A549 (cell line): ENCODE measurements around the gene LAT.

Source experiments
- ELK1 ChIP-seq: fragments of 150-350 bp; IDR thresholded peaks from 2 replicates; pipeline ENCODE4 v1.6.1; 2014; ENCODE audit warnings: low read depth, mild to moderate bottlenecking, low read length
- MAFK ChIP-seq: fragments of 450-650 bp; IDR thresholded peaks from 2 replicates; pipeline ENCODE4 v1.6.1; 2014; ENCODE audit not compliant: partially characterized antibody
- MAZ ChIP-seq: fragments of 150-350 bp; IDR thresholded peaks from 2 replicates; pipeline ENCODE4 v1.6.1; 2014; ENCODE audit warnings: antibody characterized with exemption, low read depth, low read length, borderline replicate concordance
- POLR2A ChIP-seq: IDR thresholded peaks from 2 replicates; pipeline ENCODE4 v1.6.1; 2012; ENCODE audit warnings: mild to moderate bottlenecking, low read length
- RFX5 ChIP-seq: fragments of 450-650 bp; IDR thresholded peaks from 2 replicates; pipeline ENCODE4 v1.7.1; 2014; ENCODE audit warnings: antibody characterized with exemption, mild to moderate bottlenecking, moderate library complexity
- TF ChIP-seq, protein P1 (sequence below): fragments of >200 bp; sonication (Bioruptor Twin); formaldehyde crosslinking; IDR thresholded peaks from 3 replicates; pipeline ENCODE4 v1.5.1; 2016
- TF ChIP-seq, protein P2 (sequence below): IDR thresholded peaks from 2 replicates; pipeline ENCODE4 v1.6.1; 2012

DNA sequence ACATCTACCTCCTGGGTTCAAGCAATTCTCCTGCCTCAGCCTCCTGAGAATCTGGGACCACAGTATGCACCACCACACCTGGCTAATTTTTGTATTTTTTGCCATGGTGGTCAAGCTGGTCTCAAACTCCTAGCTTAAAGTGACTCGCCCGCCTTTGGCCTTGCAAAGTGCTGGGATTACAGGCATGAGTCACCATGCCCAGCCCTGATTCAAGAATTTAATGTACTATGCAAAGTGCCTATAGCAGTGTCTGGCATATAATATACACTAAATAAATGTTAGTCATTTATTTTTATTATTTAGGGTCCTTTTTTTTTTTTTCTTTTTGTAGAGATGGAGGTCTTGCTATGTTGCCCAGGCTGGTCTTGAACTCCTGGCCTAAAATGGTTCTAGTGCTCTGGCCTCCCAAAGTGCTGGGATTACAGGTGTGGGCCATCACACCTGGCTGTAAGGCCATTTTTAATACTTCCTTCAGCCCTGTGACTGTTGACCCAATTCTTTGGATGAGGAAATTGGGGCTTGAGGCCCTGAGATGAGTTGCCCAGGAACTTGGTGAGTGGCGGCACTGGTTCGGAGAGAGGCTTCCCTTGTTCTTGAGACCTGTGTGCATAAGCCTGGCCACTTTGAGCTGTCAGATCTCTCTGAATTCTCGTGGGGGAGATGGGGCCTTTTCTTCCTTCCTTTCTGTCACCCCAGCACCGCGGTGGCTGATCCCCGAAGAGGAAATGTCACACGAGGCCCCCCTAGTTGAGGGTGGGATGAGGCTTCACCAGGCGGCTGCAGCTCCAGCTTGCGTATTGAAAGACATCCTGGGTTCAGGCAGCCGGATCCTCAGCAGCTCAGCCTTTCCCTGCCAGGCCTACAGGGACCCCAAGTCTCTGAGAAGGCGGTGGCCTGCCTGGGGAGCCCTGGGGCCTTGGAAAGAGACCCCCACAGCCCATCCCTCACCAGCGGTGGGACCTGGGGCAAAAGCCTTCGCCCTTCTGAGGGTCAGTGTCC lies 38.7 kb downstream of the LAT start:
- TF ChIP-seq, protein P1, sequence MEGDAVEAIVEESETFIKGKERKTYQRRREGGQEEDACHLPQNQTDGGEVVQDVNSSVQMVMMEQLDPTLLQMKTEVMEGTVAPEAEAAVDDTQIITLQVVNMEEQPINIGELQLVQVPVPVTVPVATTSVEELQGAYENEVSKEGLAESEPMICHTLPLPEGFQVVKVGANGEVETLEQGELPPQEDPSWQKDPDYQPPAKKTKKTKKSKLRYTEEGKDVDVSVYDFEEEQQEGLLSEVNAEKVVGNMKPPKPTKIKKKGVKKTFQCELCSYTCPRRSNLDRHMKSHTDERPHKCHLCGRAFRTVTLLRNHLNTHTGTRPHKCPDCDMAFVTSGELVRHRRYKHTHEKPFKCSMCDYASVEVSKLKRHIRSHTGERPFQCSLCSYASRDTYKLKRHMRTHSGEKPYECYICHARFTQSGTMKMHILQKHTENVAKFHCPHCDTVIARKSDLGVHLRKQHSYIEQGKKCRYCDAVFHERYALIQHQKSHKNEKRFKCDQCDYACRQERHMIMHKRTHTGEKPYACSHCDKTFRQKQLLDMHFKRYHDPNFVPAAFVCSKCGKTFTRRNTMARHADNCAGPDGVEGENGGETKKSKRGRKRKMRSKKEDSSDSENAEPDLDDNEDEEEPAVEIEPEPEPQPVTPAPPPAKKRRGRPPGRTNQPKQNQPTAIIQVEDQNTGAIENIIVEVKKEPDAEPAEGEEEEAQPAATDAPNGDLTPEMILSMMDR: no peak
- no peak for TF ChIP-seq ELK1
- no peak for TF ChIP-seq POLR2A
- TF ChIP-seq, protein P2, sequence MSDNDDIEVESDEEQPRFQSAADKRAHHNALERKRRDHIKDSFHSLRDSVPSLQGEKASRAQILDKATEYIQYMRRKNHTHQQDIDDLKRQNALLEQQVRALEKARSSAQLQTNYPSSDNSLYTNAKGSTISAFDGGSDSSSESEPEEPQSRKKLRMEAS: no peak
- no peak for TF ChIP-seq MAFK
- TF ChIP-seq RFX5: no peak
- no peak for TF ChIP-seq MAZ
